Measurements from ENCODE around the gene ZNF462.

- TF ChIP-seq CTCF (IDR thresholded peaks at IDR 0.05) (no peak), POLR2A (IDR thresholded peaks at IDR 0.05; ENCODE audit: low read depth) (no peak), POLR2AphosphoS5 (IDR thresholded peaks at IDR 0.05) (no peak)
Observed at GRCh38 chr9:107033966-107034365, 171.0 kb downstream of the ZNF462 start.

All from esophagus muscularis mucosa (tissue), 3 donors.